Ishikawa (cell line): ENCODE data around the gene LRRD1.

Experiments used
- EP300 ChIP-seq: IDR thresholded peaks from 2 replicates; pipeline ENCODE4 v1.6.1; 2012; ENCODE audit warnings: borderline replicate concordance
- NFIC ChIP-seq: IDR thresholded peaks from 2 replicates; pipeline ENCODE4 v1.6.1; 2012

DNA sequence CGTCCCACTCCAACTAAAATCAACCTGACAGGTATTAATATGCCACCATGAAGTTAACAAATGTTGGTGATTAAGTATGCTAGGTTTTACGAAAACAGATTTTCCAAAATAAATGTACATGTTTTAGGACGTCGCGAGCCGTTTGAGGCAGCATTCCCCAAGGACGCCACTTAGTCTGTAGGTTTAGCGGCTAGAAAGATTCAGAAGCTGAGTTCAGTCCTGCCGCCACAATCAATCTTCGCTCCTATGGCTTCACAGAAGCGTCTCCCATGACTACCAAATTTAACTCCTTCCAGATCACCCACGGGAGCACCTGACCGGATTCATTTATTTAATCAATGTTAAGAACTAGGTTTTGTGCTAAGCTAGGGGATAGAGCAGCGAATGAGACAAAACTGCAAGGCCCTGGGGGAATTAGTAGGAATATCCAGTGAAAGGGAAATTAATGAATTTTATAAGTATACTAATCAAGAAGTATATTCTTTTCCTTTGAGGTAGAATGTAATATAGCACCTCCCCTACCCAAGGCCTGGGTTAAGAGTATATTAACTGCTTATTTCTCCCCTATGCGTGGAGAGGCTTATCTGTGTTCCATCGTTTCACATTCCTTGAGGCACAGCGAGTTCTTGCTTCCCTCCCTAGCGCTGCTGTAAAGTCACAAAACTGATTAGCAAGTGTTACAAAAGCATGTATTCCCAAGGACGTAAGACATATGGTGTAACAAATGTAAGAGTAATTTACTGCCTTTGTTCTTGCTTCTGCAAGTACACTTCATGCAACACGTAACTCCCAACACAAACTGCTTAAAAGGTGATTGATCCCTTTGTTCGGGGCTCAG is 43.7 kb downstream of the LRRD1 start:
- TF ChIP-seq NFIC (no peak), EP300 (no peak)
